A549 treated with AZD9567 at 1 μM for 4 hours (cell line): Measurements from ENCODE around the gene HNRNPAB. TPM values are rescaled to one million over a fixed set of nuclear protein-coding genes. Genes with fewer than 3 reads are reported as not detected.

ENCODE experiments used
- total RNA-seq: library from RNA; stranded (reverse); fragments of 200-300 nt; extraction: Qiagen RNA extraction; gene quantifications from 5 replicates; pipeline ENCODE4 v1.2.3, GENCODE V29; 2022; ENCODE audit not compliant: insufficient read depth

Gene HNRNPAB
- 272 to 339 TPM (median 328 TPM) in 5 replicates for total RNA-seq

GRCh38 chr5:178204182-178204934, at the start of gene HNRNPAB:
HNRNPAB (plus strand) TSS chr5:178204533; CDS start chr5:178204838, 305 bp downstream.

GRCh38 chr5:178187014-178187413, 17.3 kb upstream of the HNRNPAB start, which contains the start of gene GMCL2:
GMCL2 (minus strand) TSS chr5:178187371; CDS start chr5:178187299, 72 bp downstream.

GRCh38 chr5:178232124-178232919, 28.0 kb downstream of the HNRNPAB start, which contains the start of gene PHYKPL:
PHYKPL (minus strand) TSS chr5:178232802; CDS start chr5:178232550, 252 bp downstream.

Other genes with a start within 250 kb of the HNRNPAB start
- gene PROP1, start 208.3 kb upstream of the HNRNPAB start, total RNA-seq, result not detected in 5 replicates
- gene N4BP3, start 91.0 kb upstream of the HNRNPAB start, total RNA-seq, result 0.31 to 1.1 TPM (median 1.00 TPM) in 5 replicates
- gene RMND5B, start 73.5 kb upstream of the HNRNPAB start, total RNA-seq, result 30.6 to 32.4 TPM (median 31.9 TPM) in 5 replicates
- 389 to 431 TPM (median 412 TPM) in 5 replicates for gene NHP2, start 50.6 kb upstream of the HNRNPAB start, total RNA-seq
- gene GMCL2, start 17.2 kb upstream of the HNRNPAB start, total RNA-seq, result not detected in 5 replicates
- gene PHYKPL, start 28.3 kb downstream of the HNRNPAB start, total RNA-seq, result 8.7 to 17.9 TPM (median 9.1 TPM) in 5 replicates